Stimulated activated CD8-positive, alpha-beta memory T cell treated with anti-CD3 and anti-CD28 coated beads, Interleukin-4, amount 100 ng/mL, for 48 hours (primary cell): Measurements from ENCODE around the gene MYO1E.
A peak's percentile ranks its signal among the peaks of the same experiment; 100 is the strongest.

ENCODE experiments used
- DNase-seq: peaks from one replicate; pipeline ENCODE4 v3.0.0-alpha.2; 2020

MYO1E gene

GRCh38 chr15:59312205-59312604 is 60.5 kb downstream of the MYO1E start:
- no peak for DNase-seq

DNA sequence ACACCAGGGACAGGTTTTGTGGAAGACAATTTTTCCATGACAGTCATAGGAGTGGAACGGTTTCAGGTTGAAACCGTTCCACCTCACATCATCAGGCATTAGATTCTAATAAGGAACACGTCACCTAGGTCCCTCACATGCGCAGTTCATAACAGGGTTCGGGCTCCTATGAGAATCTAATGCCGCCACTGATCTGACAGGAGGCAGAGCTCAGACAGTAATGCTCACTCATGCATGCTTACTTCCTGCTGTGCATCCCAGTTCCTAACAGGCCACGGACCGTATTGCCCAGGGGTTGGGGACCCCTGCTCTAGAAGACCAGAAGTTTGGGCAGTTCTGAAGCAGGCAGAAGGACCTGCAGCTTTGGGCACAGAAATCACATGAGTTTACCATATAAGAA is 61.5 kb downstream of the MYO1E start:
- DNase-seq = no peak

- no peak for DNase-seq
Measured at GRCh38 chr15:59309405-59309804, 63.3 kb downstream of the MYO1E start.

DNA sequence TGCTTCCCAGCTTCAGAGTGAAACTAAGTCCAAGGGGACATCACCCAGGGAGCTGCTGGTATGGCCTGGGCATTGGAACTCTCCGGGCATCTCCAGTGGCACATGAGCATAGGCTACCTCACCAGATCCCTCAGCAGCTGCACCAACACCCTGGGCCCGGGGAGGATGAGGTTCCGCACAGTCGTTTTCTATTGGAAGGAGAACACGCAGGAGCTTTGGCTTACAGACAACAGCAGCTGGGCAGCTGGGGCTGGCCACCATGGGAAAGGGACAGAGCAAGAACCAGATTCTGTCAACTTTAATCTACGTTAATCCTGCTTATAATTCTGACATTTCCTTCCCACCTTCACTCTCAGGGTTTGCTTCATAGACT is 65.5 kb downstream of the MYO1E start:
- DNase-seq = no peak

- no peak for DNase-seq
Measured at GRCh38 chr15:59306520-59307164, 66.0 kb downstream of the MYO1E start.

DNA sequence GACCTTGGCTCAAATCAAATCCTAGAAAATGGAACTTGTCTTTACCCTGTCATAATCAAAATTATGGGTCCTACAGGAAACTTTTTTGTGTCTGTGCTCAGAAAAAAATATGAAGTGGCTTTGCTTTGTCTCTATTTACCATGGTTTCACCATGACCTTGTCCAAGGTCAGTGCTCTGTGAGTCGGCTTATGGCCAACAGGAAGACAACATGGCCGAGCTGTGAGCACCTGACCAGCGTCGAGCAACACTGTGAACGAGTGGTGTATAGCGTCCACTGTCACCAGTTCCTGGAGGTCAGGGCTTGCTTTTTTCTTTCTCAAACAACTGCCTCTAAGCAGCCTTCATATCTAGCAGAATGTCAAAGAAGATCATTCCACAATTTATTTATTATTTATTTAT is 67.9 kb downstream of the MYO1E start:
- DNase-seq = no peak

DNA sequence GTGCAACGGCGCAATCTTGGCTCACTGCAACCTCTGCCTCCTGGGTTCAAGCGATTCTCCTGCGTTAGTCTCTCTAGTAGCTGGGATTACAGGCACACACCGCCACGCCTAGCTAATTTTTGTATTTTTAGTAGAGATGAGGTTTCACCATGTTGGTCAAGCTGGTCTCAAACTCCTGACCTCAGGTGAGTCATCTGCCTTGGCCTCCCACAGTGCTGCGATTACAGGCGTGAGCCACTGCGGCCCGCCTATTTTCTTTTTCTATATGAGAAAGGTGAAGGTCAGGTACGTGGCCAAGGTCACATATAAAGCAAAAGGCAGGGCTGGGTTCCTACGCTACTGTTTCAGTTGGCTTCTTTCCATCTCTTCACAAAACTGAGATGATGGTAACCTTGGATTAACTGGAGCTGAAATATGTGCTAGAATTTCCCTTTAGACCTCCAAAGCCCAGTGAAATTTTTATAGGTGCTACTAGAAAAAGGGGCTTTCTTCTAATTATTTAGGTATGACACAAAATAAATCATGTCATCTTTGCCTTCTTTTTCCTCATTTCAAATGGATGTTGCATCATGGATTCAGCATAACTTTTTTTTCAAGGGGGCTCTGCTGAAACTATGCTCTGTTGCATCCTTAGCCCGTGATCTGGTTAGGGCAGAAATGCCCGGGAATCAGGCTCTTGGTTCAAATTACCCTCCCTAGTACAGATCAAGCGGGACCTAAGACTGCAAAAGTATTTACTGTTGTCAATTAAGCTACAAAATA is 68.5 kb downstream of the MYO1E start:
- DNase-seq = no peak

DNA sequence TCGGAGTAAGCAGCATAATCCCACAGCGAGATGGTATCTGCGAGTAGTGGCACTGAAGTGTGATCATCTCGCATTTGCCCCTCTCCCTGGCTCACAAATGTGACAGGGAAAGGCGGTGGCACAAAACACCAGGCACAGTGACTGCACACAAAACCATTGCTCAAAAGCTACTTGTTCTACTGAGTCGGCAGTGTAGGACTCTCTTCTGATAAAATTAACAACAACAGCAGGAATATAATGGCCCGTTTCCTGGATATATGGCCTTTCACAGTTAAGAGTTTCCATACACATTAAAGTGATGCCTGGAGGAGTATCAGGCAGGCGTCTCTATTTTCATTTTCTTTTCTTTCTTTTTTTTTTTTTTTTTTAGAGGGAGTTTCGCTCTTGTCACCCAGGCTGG is 69.0 kb downstream of the MYO1E start:
- no peak for DNase-seq

DNA sequence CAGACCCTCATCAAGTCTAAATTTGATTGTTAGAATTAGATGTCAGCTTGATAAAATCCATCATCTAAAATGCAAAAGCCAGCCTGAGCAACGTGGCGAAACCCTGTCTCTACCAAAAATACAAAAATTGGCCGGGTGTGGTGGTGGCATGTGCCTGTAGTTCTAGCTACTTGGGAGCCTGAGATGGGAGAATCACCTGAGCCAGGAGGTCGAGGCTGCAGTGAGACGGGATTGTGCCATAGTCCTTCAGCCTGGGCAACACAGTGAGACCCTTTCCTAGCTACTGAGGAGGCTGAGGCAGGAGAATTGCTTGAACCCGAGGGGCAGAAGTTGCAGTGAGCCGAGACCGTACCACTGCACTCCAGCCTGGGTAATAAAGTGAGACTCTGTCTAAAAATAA is 69.5 kb downstream of the MYO1E start:
- DNase-seq = no peak

- DNase-seq = no peak
Measured at GRCh38 chr15:59301527-59301926, 71.1 kb downstream of the MYO1E start.

DNA sequence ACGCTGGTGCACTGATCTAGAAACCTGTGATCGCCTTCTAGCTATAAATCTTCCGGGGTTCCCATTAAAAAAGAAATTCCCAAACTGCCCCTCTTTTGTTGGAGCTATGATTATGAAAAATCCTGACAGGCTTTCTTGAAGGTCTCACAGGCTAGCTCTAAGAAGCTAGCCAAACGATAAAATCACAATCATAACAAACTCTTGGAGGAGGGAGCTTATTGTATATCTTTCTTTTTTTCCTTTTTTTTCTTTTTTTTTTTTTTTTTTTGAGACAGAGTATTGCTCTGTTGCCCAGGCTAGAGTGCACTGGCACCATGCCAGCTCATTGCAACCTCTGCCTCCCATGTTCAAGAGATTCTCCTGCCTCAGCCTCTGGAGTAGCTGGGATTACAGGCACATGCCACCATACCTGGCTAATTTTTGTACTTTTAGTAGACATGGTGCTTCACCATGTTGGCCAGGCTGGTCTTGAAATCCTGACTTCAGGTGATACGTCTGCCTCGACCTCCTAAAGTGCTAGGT is 72.0 kb downstream of the MYO1E start:
- no peak for DNase-seq

- peak; percentile 77 for DNase-seq
Measured at GRCh38 chr15:59299929-59300617, 72.6 kb downstream of the MYO1E start.

DNA sequence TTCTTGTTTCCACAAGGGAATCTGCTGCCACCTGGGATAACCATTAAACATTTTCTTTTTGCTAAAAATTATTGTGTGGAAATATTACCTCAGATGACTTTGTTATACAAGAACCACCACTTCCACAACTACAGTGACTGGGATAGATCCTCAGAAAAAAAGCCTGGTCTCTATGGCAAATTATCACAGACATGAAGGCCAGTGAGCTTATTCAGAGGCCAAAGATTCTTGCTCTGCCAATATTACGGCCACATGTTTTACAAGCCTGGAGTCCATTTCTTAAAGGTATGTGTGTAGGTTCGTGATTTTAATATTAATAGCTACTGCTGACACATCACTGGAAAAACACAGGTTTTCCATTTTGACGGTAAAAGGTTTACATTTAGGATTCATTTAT is 73.8 kb downstream of the MYO1E start:
- DNase-seq = no peak

- DNase-seq = peak; percentile 52
Measured at GRCh38 chr15:59298225-59298853, 74.3 kb downstream of the MYO1E start.

GRCh38 chr15:59296181-59296617 is 76.5 kb downstream of the MYO1E start:
- DNase-seq = no peak

GRCh38 chr15:59295261-59296001 is 77.2 kb downstream of the MYO1E start:
- no peak for DNase-seq

DNA sequence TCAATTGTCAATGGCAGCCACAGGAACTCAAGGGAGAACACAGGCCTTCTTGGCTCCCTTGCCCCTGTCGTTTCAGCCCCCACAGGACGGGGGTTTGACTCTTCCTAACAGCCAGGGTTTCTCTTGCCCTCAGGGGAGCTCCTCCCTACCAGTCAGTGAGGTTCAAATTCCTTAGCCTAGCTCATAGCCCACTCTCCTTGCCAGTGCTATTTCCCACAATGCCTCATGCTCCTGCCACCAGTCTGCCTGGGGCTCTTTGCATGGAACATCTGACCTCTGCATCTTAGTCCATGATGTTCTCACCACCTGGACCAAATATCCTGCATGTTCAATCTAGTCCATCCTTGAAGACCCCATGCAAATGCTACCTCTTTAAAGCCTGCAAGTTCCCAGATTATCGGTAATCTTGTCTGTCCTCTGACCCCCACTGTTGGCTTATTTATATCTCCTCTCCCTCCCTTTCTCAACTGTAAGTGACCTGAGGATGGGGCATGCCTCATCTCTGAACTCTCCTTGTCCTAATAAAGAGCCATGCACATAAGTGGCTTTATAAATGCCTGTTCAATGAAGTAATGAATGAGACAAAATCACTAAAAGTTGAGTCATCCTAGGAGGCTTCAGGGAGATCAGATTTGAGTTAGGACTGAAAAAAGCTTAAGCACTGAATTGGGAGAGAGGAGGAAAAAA is 78.0 kb downstream of the MYO1E start:
- no peak for DNase-seq

DNA sequence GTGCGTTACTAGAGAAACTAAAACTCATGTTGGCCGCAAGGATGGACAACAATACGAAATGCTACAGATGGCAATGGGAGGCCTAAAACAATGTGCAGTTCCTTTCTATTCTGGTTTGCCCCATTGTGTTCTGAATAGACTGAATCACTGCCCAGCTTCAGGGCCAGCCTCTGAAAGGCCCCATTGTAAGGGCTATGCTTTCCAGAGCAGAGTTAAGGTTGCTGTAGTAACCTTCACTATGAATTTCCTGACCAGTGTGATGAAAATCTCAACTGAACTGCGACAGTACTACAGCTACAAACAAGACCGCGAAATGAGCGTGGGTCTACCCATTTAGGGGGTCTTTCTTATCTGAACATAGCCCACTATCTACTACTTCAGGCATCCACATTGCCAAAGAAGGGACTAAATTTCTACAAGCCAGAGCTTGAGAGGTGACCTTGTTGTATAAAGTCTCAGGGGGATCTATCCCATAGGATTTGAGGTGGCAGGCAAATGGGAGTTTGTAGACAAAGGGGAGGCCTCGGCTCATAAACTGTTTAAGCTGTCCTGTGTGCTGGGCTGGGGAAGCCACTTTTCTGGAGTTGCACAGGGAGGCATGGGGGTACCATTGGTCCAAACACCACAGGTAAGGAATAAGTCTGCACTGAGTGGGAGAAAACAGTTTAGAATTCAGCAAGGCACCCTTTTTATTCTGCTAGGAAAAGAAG is 80.1 kb downstream of the MYO1E start:
- DNase-seq = no peak

- no peak for DNase-seq
Measured at GRCh38 chr15:59291213-59291549, 81.5 kb downstream of the MYO1E start.

GRCh38 chr15:59290295-59291212 is 82.1 kb downstream of the MYO1E start:
- DNase-seq = no peak
